GM18498 (cell line): ENCODE measurements around the gene MYO15B.

Source experiments
- ATAC-seq: cut with Tn5 transposase; IDR thresholded peaks from one replicate; pipeline ENCODE4 v1.9.1; 2021; ENCODE audit warnings: mild to moderate bottlenecking, moderate library complexity; ENCODE audit not compliant: unreplicated experiment

Gene MYO15B

GRCh38 chr17:75658237-75658636 is 70.6 kb downstream of the MYO15B start:
- ATAC-seq, result no peak

GRCh38 chr17:75661531-75661930 is 73.9 kb downstream of the MYO15B start:
- ATAC-seq, result no peak

- no peak for ATAC-seq
These were observed 74.9 kb downstream of the MYO15B start for GRCh38 chr17:75662511-75662910.

- peak; percentile 67 for ATAC-seq
These were observed 76.5 kb downstream of the MYO15B start for GRCh38 chr17:75664099-75664549.

GRCh38 chr17:75665981-75666380 is 78.4 kb downstream of the MYO15B start:
- no peak for ATAC-seq

GRCh38 chr17:75666959-75667790 is 79.6 kb downstream of the MYO15B start, which contains the start of the genes RECQL5 and SAP30BP:
RECQL5 (minus strand) TSS chr17:75667154; CDS start chr17:75666557, 597 bp downstream.
SAP30BP (plus strand) TSS chr17:75667338; CDS start chr17:75667373, 35 bp downstream.
- peak; percentile 79 for ATAC-seq

GRCh38 chr17:75667825-75668224 is 80.2 kb downstream of the MYO15B start:
- no peak for ATAC-seq

- ATAC-seq, result no peak
These were observed 80.9 kb downstream of the MYO15B start for GRCh38 chr17:75668489-75668888.

- ATAC-seq, result no peak
These were observed 83.3 kb downstream of the MYO15B start for GRCh38 chr17:75670868-75671267.

- ATAC-seq, result no peak
These were observed 84.4 kb downstream of the MYO15B start for GRCh38 chr17:75672011-75672410.

- no peak for ATAC-seq
These were observed 85.9 kb downstream of the MYO15B start for GRCh38 chr17:75673487-75673886.
